CD1c-positive myeloid dendritic cell (primary cell): ENCODE results near the gene RPL19.
"Not testable (repeated sequence)": the region's sequence is repeated elsewhere in the genome, so short reads cannot be mapped to it uniquely, and the experiment has no call there.

Experiments
- DNase-seq: peaks from one replicate; pipeline ENCODE4 v3.0.0-alpha.2; 2016; ENCODE audit errors: extremely low spot score

RPL19 gene

DNA sequence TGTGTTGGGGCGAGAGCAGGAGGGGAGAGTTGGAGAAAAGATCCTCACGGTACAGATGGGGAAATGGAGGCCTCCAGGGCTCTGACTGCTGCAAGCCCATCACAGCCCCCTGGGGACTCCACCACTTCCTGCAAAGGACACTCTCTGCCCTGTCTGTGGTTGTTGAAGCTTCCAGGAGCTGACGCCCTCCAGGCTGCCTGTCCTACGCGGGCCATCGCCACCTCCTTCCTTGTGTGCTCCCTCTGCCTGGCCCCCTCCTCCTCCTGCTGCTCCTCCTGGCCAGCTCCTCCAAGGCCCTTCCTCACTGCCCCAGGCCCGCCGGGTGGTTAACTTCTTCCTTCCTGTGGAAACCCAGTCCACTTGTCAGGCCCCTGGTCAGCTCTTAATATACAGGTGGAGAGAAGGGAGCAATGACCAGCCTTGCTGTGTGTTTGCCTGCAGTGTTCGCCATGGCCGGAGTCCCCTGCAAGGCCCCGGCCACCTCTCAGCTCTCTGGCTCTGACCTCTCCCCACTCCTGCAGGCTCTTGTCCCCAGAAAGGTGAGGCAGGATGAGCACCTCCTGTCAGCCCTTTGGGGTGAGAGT lies 44.0 kb downstream of the RPL19 start:
- DNase-seq: no peak

GRCh38 chr17:39244600-39245570 lies 44.8 kb downstream of the RPL19 start:
- peak; percentile 88 for DNase-seq

DNA sequence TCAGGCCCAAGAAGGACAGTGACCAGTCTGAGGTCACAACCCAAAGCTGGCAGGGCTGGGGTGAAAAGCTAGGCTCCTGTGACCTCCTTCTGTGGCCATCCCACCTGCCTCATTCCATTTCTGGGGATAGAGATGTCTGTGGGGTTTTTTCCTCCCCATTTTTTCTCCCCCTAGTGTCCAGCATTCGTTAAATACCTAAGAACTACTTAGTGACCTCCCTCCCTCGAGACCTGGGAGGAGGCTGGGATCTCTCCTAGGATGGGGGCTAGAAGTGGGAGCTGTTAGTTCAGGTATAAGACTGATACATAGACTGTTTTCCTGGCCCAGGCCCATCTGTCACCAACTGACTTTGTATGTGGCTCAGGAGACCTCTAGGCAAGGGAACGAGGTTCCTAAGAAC lies 46.2 kb downstream of the RPL19 start:
- no peak for DNase-seq

GRCh38 chr17:39250076-39250475 lies 50.0 kb downstream of the RPL19 start:
- not testable (repeated sequence) for DNase-seq

- DNase-seq: no peak
Measured at GRCh38 chr17:39251997-39252396, 51.9 kb downstream of the RPL19 start.

DNA sequence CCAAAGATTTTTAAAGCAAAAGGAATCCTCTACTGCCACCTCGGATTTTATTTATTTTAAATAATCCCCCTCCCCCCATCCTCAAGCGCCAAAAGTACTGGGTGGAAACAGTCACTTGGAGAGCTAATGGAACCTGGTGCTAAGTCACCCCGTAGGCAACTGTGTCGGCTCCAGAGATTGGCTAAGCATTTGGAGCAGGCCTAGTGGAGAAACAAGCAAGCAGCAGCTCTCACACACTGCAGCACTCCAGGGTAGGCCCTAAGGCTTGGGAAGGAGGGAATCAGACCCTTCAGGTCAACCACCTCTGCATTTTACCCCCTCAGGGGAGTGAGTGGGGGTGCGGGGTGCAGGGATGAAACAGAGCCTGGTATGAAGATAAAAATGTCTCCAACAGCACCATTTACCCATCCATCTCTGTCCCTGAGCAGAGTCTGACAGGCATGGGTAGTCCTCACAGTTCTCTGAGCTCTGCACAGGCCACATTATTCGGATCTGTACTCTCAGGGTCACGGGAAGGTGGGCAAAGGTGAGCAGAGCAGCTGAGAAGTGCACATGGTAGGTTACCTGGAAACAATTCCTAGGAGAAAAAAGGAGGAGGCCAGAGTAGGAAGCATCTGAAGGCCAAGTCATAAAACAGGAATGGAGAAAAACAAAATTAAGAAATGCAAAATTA lies 52.8 kb downstream of the RPL19 start:
- DNase-seq: no peak
